ENCODE data around the gene HOXD3.

HOXD3 gene

GRCh38 chr2:176159663-176160250, 2.6 kb downstream of the HOXD3 start:
- DNase-seq (ENCODE audit: extremely low read depth, insufficient read length): no peak
- Histone ChIP-seq H3K27me3 (replicated peaks; ENCODE audit: control insufficient read depth, insufficient read depth, low read length) (peaks cover 1% of the 10 kb centered on the region; the same call in 1 of the 2 replicates), H3K36me3 (ENCODE audit: control insufficient read depth, insufficient read depth, low read length) (no peaks in the 10 kb centered on the region), H3K4me3 (replicated peaks; ENCODE audit: low read depth, low read length) (no peak overlapping the region)
- TF ChIP-seq, protein P1, sequence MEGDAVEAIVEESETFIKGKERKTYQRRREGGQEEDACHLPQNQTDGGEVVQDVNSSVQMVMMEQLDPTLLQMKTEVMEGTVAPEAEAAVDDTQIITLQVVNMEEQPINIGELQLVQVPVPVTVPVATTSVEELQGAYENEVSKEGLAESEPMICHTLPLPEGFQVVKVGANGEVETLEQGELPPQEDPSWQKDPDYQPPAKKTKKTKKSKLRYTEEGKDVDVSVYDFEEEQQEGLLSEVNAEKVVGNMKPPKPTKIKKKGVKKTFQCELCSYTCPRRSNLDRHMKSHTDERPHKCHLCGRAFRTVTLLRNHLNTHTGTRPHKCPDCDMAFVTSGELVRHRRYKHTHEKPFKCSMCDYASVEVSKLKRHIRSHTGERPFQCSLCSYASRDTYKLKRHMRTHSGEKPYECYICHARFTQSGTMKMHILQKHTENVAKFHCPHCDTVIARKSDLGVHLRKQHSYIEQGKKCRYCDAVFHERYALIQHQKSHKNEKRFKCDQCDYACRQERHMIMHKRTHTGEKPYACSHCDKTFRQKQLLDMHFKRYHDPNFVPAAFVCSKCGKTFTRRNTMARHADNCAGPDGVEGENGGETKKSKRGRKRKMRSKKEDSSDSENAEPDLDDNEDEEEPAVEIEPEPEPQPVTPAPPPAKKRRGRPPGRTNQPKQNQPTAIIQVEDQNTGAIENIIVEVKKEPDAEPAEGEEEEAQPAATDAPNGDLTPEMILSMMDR (IDR thresholded peaks at IDR 0.05; ENCODE audit: insufficient read depth, low read length, poor library complexity, severe bottlenecking): no peak

GRCh38 chr2:176160251-176160985, 3.3 kb downstream of the HOXD3 start:
- TF ChIP-seq, protein P1 (IDR thresholded peaks at IDR 0.05; ENCODE audit: insufficient read depth, low read length, poor library complexity, severe bottlenecking): no peak
- Histone ChIP-seq H3K4me3 (replicated peaks; ENCODE audit: low read depth, low read length) (no peak overlapping the region), H3K27me3 (replicated peaks; ENCODE audit: control insufficient read depth, insufficient read depth, low read length) (peaks cover 1% of the 10 kb centered on the region; the same call in 1 of the 2 replicates), H3K36me3 (ENCODE audit: control insufficient read depth, insufficient read depth, low read length) (no peaks in the 10 kb centered on the region)
- DNase-seq (ENCODE audit: extremely low read depth, insufficient read length): no peak

- no peak for DNase-seq (ENCODE audit: extremely low read depth, insufficient read length)
- H3K27me3 ChIP-seq (replicated peaks; ENCODE audit: control insufficient read depth, insufficient read depth, low read length): peaks cover 1% of the 10 kb centered on the region; the same call in 1 of the 2 replicates
These were observed 4.1 kb downstream of the HOXD3 start for GRCh38 chr2:176160986-176161824.

DNA sequence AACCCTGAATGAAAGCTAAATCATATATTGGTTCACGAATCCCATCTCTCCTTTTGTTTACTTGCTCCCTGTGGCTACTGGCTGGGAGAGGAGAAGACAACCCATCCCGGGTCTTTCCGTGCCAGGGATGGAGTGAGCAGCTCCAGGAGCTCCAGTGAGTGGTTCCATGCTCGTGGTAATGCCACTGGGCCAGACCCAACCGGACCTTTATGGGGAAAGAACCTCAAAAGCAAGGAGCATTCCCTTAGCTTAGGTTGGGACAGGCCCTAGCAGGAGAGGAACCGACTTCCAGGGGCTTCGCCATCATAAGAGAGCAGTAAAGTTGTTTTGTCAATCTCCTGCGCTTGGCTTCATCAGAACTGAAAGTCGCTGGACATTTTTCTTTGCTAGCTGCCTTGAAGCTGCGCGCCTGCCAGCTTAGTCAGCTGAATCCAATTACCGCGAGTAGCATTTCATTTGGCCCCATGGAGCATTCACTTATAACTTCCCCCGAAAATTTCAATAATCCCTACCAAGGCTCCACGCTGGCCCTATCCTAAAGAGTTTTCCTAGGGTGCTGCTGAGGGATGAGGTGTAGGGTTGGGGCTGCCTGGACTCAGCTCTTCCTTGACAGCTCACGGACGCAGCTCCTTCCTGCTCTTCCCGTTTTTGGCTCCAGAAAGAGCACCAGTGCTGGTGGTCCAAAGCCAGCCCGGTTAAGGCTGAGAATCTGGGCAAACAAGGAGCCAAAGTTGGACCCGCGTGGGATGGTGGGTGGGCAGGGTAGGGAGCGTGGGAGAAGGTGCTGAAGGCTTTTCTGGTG, 4.9 kb downstream of the HOXD3 start:
- DNase-seq (ENCODE audit: extremely low read depth, insufficient read length): no peak
- Histone ChIP-seq H3K4me3 (replicated peaks; ENCODE audit: low read depth, low read length) (no peak overlapping the region), H3K36me3 (ENCODE audit: control insufficient read depth, insufficient read depth, low read length) (no peaks in the 10 kb centered on the region), H3K27me3 (replicated peaks; ENCODE audit: control insufficient read depth, insufficient read depth, low read length) (peaks cover 1% of the 10 kb centered on the region; the same call in 1 of the 2 replicates)
- TF ChIP-seq, protein P1 (IDR thresholded peaks at IDR 0.05; ENCODE audit: insufficient read depth, low read length, poor library complexity, severe bottlenecking): no peak

More at GRCh38 chr2:176160986-176161824, 4.1 kb downstream of the HOXD3 start:
- TF ChIP-seq, protein P1 (IDR thresholded peaks at IDR 0.05; ENCODE audit: insufficient read depth, low read length, poor library complexity, severe bottlenecking): no peak
- H3K36me3 ChIP-seq (ENCODE audit: control insufficient read depth, insufficient read depth, low read length): no peaks in the 10 kb centered on the region
- no peak overlapping the region for H3K4me3 ChIP-seq (replicated peaks; ENCODE audit: low read depth, low read length)
